ENCODE data around the gene ALK.

The ALK gene

GRCh38 chr2:29485631-29486030, 435.8 kb downstream of the ALK start:
- no peak for DNase-seq (ENCODE audit: low read depth)

DNA sequence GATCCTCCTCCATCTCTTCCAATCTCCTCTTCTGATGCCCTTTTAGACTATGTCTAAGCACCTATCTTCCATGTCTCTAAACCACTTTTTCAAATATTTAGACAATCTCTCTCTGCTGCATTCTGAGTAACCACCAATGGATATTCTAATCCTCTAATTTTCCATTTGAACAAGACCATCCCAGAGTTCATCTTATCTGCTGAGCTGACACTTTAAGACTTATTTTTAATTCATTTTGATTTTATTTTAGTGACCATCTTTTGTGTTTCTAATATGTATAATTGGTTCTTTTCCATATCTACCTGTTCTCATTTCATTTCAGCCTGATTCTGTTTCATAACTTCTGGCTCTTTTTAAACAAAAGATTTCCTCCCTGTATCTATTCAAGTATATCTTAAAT, 436.3 kb downstream of the ALK start:
- no peak for DNase-seq (ENCODE audit: low read depth)

GRCh38 chr2:29482867-29483266, 438.5 kb downstream of the ALK start:
- DNase-seq (ENCODE audit: low read depth): no peak

DNA sequence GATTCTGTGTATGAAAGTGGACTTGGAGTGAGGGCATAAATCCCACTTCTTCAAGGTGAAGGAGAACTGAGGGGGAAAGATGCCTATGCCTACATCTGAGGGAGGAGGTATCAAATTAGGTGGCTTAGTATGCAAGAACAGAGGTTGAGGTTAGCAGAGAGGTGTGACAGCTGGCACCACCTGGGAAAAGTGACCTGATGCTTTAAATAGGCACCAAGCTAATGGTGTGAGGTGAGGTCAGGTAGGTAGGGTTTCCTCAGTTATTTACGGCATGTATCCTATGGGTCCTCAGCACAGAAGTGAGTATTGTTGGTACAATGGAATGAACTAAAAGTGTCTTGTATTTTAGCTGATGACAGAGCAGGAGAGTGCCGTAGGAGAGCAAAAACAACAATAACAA, 439.0 kb downstream of the ALK start:
- DNase-seq (ENCODE audit: low read depth): no peak

DNA sequence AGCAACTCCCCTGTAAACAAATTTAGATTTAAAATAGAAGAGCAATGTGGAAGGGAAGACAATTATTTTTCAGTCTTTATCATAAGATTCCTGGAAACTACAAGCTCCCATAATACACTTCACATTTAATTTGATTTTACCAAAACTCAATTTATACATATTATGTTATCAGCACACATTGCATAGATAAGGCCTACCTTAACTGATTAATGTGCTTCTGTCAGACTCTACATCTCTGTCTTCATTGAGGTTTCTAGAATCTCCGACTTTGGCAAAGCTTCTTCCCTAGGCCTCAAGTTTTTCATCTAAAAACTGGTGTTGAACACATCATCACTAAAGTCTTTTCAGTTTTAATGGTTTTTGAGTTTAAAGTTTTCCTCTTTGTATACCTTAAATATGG, 440.1 kb downstream of the ALK start:
- DNase-seq (ENCODE audit: low read depth): no peak

DNA sequence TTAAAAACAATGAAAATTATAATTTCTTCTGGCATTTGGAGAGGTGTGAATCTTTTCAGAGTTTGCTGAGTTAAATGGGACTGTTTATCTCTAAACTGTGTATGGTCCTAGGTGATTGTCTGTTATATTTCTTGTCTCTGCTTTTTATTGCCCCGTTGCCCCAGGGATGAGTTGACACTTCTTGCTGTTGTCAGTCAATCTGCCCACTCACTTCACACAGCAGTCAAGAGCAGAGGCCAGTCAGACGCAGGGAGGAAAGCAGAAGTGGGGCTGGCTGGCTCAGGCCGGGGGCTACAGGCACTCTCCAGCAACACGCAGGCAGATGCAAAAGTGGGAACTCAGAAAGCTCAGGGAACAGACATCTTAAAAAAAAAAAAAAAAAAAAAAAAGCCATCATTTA, 441.0 kb downstream of the ALK start:
- no peak for DNase-seq (ENCODE audit: low read depth)

DNA sequence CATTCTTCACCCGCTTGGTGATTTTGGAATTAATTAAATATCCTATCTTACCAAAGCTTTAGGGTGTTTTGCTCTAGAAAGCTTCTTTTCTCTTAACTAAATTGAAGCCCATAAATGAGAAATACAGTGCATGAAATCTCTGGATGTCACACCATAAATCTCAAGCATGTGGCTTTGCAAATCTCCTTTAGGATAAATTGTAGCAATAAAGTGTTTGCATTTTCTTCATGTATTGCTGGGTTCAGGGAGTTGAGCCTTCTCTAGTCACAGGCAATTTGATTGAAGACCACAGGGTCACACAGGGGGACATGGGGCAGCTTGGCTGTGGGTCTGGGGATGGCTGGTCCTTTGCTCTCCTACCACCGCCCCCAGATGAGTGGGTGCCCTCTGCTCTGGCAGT, 442.0 kb downstream of the ALK start:
- no peak for DNase-seq (ENCODE audit: low read depth)

GRCh38 chr2:29478641-29479040, 442.7 kb downstream of the ALK start:
- no peak for DNase-seq (ENCODE audit: low read depth)

DNA sequence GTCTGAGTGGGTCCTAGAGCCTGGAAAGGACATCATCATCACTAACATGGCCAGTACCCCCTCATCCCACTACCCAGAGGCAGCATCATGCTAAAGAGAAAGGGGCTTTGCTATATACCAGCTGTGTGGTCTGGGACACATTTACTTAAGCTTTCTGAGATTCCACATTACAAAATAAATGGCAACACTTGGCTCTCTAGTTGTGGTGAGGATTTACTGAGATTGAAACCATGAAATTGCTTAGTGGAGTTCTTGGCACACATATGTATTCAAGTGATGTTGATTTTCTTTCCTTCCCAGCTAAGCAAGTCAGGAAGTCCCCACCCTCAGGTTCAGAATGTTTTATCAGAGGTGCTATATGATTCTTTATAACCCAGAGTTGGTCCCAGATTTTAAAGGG, 444.2 kb downstream of the ALK start:
- DNase-seq (ENCODE audit: low read depth): no peak

DNA sequence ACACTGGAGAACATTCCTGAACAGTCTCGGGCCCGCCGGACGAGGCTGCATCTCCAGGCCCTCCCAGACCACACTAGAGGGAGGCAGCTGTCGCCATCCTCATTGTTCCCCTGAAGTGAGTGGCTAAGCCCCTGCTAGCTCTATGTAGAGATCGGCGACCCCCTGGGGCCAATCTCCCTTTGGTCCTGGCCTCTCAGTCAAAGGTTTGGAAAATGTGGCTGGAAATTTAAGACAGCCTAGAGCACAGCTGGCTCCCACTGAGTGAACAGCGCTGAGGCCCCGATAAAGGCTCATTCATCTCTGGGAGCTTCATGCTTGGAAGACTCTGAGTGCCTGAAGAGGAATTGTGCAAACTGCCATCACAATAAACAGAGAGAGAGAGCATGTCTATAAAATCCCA, 445.9 kb downstream of the ALK start:
- DNase-seq (ENCODE audit: low read depth): no peak

DNA sequence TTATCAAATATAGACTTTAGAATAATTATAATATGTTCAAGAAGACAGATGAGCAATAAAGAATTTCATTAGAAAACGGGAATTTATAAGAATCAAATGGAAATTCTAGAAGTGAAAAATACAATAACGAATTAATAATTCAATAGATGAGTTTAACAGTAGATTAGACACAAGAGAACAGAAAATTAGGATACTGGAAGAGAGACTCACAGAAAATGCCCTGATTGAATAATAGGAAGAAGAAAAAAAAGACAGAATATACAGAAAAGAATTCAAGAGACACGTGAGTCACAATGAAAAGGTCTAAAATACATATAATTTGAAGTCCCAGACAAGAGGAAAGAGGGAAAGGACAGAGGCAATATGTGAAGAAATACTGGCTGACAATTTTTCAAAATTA, 451.4 kb downstream of the ALK start:
- no peak for DNase-seq (ENCODE audit: low read depth)

DNA sequence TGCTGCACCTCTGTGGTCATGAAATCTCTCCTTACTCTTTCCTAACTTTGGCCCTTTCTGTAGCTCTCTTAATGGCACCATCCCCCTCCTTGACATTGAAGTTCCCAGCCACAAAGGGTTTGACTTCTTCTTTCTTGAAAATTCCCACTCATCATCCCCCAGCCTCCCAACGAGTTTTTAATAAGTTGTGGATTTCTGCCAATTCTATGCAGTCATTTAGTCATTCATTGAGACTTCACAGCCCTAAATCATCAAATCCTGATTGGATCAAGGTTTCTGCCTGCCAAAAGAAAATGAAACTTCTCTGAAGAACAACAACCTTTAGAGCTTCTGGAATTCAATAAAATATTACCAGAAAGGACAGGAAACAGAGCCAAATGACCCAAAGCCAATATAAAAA, 451.9 kb downstream of the ALK start:
- DNase-seq (ENCODE audit: low read depth): no peak

DNA sequence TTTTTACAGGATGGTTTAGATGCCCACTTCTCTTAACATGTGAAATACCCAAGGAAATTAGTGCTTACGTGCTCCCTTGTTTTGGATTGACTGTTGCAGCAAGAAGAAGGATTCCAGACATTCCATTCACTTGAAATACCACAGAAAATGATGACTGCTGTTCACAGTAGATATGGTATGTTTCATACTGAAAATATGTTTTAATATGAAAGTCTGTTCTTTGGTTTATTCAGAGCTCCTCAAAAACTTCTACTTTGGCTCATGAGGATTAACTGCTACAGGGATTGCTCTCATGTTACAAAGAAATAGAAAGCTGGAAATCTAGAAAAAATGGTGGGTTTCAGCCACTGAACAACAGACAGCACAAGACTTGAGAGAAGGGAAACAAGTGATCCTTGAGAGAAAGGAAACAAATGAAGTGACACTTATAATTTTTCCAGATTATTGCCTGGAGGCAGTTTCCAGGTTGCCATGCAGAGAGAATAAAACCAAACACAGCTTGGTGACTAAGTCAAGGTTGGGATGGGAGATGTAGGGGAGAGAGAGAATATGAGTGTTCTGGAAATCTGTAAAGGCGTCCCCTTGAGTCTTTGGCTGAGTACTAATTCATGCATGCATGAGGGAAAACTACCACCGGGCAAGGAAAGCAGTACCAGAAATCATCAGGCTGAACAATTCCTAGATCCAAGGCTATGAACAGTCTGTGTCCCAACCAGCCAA, 458.0 kb downstream of the ALK start:
- no peak for DNase-seq (ENCODE audit: low read depth)

- no peak for DNase-seq (ENCODE audit: low read depth)
Observed at GRCh38 chr2:29462293-29462692, 459.1 kb downstream of the ALK start.

GRCh38 chr2:29460190-29460589, 461.2 kb downstream of the ALK start:
- no peak for DNase-seq (ENCODE audit: low read depth)

- DNase-seq (ENCODE audit: low read depth): no peak
Observed at GRCh38 chr2:29459445-29460179, 461.8 kb downstream of the ALK start.

GRCh38 chr2:29456429-29456828, 465.0 kb downstream of the ALK start:
- DNase-seq (ENCODE audit: low read depth): no peak

DNA sequence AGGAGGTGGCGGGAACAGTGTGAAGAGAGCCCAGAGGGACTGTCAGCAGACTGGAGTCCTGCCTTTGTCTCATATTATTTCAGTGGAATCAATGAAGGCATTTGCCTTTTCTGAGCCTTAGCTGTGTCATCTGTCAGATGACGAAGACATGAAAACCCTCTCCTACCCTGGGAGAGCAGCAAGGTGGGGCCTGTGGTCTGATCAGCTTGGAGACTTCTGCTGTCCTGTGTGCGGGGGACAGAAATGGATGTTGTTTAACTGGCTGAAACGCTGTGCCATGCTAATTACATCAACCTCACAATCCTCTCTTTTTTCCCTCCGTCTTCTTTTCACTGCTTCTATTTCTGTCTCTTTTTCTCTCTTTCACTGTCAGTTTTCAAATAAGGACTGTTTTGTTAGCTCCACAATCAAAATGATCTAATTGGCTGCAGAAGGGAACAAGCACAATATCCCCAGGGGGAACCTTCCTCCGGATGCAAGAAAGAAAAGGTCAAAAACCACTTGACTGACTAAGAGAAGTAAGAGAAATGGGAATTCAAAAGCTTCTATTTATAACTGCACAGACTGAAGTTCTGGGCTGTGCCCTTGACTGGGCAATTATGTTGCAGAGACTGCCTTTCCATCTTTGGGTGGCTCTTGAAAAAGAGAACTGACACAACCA, 466.1 kb downstream of the ALK start:
- DNase-seq (ENCODE audit: low read depth): no peak

- DNase-seq (ENCODE audit: low read depth): no peak
Observed at GRCh38 chr2:29452036-29452435, 469.4 kb downstream of the ALK start.

- no peak for DNase-seq (ENCODE audit: low read depth)
Observed at GRCh38 chr2:29450596-29451222, 470.7 kb downstream of the ALK start.

DNA sequence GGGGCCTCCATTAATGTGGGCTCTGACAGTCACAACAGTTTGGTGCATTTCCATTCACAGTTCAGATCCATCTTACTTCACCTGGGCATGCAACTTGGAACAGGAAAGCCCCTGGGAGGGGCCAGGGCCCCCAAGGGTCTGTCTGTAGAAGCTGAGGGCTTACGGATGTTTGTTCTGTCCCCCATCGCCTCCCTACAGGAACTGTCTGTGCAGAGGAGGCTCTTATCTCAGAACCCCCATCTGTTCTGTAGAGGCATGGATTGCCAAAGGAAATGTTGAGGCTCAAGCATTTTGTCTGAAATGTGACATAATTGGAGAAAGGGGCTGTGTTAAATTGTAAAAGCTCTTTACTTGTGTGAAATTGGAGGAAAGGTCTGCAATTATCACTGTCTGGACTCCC, 471.9 kb downstream of the ALK start:
- no peak for DNase-seq (ENCODE audit: low read depth)

- DNase-seq (ENCODE audit: low read depth): no peak
Observed at GRCh38 chr2:29448096-29448688, 473.2 kb downstream of the ALK start.

- DNase-seq (ENCODE audit: low read depth): no peak
Observed at GRCh38 chr2:29447513-29447912, 473.9 kb downstream of the ALK start.

Data from activated T-cell treated with anti-CD3 and anti-CD28 coated beads for 1 hour (primary cell).